GOT3 (cell line): ENCODE measurements around the gene OR13C2.
"Not testable (repeated sequence)": the region's sequence is repeated elsewhere in the genome, so short reads cannot be mapped to it uniquely, and the experiment has no call there.

Experiments used
- DNase-seq: peaks from one replicate; lab custom pipeline; 2025; ENCODE audit warnings: mixed read lengths; lab: John Stamatoyannopoulos, UW

Gene OR13C2, protein sequence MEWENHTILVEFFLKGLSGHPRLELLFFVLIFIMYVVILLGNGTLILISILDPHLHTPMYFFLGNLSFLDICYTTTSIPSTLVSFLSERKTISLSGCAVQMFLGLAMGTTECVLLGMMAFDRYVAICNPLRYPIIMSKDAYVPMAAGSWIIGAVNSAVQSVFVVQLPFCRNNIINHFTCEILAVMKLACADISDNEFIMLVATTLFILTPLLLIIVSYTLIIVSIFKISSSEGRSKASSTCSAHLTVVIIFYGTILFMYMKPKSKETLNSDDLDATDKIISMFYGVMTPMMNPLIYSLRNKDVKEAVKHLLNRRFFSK

DNA sequence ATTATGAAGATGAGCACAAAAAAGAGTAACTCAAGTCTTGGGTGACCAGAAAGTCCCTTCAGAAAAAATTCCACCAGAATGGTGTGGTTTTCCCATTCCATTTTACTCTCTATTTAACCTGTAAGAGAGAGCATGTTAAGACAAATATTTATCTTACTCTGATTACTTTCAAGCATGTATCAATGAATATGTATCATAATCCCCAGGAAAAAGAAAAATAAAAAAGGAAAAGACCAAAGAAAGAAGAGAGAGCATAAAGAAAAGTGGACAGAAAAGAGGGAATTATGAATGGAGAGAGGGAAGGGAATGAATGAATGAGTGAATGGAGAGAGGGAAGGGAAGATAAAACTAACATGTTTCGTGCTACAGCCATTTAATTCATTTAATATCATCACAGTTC lies at the start of gene OR13C2:
OR13C2 (minus strand) TSS at position 101 of the 400 bp plus-strand sequence; CDS start at position 101, 0 bp downstream.
- DNase-seq: not testable (repeated sequence)

DNA sequence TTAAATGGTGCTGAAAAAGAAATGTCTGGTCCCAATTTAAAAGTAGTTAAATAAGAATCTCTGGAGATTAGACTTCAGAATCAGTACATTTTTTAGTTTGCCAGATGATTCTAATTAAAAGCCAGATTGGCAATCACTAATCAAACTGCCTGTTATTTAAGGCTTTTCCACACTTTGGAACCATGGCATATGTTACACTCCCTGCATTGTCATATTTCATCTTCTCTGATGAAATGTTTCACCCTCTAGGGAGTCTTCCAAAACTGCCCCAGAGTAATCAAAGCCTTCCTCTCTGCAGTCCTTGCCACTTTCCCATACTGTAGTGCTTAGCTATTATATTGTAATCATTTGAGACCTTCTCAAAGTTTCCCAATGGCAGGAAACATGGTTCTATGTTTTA lies 30.0 kb upstream of the OR13C2 start:
- no peak for DNase-seq

DNA sequence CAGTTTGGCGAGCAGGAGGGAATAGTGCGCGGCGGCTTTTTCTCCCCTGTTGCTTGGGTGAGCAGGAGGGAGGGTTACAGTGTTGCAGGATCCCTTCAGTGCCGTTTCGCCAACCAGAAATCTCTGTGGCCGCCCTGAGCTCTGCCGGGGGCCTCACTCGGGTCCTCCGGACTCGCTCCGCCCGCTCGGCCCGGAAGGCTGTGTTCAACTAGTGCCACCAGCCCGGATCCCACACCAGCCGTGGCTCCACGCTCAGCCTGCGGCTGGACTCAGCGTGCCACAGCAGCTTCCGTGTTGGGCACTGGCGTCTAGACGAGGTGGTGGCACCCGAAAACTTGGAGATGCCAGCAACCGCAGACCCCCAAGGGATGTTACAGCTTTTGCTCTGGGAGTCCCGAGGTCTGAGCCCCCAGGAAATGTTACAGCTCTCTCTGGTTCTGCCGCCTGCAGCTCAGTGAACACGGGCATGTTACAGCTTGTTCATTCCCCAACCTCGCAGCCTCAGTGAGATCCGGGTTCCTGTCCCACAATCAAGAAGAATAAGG lies 28.6 kb upstream of the OR13C2 start:
- DNase-seq: no peak

DNA sequence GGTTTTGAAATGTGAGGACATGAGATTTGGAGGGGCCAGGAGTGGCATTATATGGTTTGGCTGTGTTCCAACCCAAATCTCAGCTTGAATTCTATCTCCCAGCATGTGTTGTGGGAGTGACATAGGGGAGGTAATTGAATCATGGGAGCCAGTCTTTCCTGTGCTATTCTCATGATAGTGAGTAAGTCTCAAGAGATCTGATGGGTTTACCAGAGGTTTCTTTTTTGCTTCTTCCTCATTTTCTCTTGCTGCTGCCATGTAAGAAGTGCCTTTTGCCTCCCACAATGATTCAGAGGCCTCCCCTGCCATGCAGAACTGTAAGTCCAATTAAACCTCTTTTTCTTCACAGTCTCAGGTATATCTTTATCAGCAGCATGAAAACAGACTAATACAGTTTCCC lies 20.5 kb upstream of the OR13C2 start:
- not testable (repeated sequence) for DNase-seq

DNA sequence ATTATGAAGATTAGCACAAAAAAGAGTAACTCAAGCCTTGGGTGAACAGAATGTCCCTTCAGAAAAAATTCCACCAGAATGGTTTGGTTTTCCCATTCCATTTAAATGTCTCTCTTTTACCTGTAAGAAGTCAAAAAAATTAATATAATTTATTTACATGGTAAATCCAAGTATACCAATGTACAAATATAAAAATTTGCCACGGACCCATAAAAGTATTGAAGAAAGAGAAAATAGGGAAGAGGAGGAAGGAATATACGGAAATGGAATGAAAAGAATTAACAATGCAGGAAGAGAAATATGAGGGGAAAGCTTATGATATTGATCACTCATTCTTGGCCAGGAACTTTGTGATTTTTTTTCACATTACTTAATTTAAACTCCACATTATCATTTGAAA lies 12.7 kb upstream of the OR13C2 start, which contains the start of gene OR13C9:
OR13C9 (minus strand) TSS at position 101 of the 400 bp plus-strand sequence; CDS start at position 101, 0 bp downstream.
- DNase-seq: no peak

DNA sequence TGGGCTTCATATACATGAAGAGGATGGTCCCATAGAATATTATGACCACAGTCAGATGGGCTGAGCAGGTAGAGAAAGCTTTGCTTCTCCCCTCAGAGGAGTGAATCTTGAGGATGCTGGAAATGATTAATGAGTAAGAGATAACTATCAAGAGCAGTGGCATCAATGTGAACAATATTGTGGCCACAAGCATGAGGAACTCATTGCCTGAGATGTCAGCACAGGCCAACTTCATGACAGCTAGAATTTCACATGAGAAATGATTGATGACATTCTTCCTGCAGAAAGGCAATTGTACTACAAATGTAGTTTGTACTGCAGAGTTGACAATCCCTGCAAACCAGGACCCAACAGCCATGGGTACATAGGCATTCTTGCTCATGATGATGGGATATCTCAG lies 12.0 kb upstream of the OR13C2 start:
- DNase-seq: no peak

DNA sequence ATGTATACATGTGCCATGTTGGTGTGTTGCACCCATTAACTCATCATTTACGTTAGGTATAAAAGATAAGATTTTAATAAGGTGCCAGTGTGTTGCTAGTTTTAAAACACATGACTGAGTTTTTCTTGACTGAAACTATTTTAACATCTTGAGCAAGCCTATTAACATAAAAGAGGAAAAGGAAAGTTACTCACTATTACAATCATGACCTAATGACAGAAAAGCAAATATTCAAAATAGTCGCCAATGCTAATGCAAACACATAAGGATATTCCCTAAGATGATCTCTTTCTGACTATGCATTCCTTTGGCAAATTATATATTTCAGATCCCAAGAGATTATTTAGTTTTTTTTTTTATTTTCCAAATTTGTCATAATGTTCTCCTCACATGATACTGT lies 5.8 kb upstream of the OR13C2 start:
- DNase-seq: no peak

DNA sequence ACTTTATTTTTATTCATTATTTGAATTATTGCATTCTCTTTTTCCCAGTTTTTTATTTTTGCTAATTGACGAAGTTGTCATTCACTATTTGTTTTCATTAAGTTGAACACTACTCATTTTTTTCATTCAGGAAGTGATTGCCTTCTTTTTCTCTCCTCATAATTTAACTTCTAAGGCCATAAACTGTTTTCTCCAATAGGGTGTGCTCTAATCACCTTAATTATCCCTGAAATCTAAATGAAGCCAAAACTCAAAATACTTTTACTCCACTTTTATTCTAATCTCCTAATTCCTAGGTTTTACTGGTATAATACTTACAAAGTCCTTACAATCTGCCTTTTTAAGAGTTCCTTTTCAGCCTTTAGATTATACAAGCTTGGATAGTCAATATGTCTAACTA lies 2.9 kb upstream of the OR13C2 start:
- DNase-seq: no peak

DNA sequence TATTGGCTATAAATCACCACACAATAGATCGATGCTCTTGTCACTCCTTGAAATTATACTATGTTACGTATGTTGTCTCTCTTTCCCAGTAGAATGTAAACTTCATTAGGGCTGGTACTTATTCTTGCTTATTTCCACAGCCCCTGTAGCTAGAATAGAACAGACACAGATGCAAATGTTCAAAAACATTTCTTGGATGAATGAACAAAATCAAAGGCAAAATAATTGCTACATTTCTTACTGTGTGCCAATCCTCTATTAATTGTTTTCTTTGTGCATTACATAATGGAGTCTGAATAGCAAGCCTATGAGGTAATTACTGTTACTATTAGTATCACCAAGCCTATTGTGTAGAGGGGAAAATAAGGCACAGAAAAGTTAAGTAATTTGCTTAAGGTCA lies 725 bp upstream of the OR13C2 start:
- DNase-seq: no peak

DNA sequence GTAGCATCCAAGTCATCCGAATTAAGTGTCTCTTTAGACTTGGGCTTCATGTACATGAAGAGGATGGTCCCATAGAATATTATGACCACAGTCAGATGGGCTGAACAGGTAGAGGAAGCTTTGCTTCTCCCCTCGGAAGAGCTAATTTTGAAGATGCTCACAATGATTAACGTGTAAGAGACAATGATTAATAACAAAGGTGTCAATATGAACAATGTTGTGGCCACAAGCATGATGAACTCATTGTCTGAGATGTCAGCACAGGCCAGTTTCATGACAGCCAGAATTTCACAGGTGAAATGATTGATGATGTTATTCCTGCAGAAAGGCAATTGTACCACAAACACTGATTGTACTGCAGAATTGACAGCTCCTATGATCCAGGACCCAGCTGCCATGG lies 626 bp downstream of the OR13C2 start:
- DNase-seq: no peak

DNA sequence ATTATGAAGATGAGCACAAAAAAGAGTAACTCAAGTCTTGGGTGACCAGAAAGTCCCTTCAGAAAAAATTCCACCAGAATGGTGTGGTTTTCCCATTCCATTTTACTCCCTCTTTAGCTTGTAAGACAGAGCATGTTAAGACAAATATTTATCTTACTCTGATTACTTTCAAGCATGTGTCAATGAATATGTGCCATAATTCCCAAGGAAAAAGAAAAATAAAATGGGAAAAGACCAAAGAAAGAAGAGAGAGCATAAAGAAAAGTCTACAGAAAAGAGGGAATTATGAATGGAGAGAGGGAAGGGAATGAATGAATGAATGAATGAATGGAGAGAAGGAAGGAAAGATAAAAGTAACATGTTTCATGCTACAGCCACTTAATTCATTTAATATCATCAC lies 6.1 kb downstream of the OR13C2 start, which contains the start of gene OR13C5:
OR13C5 (minus strand) TSS at position 101 of the 400 bp plus-strand sequence; CDS start at position 101, 0 bp downstream.
- DNase-seq: not testable (repeated sequence)

DNA sequence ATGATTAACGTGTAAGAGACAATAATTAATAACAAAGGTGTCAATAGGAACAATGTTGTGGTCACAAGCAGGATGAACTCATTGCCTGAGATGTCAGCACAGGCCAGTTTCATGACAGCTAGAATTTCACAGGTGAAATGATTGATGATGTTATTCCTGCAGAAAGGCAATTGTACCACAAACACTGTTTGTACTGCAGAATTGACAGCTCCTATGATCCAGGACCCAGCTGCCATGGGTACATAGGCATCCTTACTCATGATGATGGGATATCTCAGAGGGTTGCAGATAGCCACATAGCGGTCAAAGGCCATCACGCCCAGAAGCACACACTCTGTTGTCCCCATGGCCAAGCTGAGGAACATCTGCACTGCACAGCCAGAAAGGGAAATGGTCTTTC lies 6.7 kb downstream of the OR13C2 start:
- DNase-seq: not testable (repeated sequence)

DNA sequence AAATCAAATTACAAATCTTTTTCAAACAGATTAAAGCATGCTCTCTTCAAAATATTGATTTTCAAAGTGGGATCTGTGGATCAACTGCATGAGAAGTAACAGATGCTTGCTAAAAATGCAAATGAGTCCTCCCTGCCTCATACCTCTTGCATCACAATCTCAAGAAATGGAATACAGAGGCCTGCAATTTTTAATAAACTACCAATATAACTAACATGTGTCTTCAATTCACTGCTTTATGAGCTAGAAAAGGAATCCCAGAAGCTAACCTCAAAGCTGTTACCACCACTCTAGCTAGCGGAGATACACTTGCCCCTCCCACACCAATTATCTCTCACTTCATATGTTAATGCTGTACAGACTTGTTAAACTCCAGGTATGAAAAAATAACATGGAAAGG lies 15.8 kb downstream of the OR13C2 start:
- no peak for DNase-seq

DNA sequence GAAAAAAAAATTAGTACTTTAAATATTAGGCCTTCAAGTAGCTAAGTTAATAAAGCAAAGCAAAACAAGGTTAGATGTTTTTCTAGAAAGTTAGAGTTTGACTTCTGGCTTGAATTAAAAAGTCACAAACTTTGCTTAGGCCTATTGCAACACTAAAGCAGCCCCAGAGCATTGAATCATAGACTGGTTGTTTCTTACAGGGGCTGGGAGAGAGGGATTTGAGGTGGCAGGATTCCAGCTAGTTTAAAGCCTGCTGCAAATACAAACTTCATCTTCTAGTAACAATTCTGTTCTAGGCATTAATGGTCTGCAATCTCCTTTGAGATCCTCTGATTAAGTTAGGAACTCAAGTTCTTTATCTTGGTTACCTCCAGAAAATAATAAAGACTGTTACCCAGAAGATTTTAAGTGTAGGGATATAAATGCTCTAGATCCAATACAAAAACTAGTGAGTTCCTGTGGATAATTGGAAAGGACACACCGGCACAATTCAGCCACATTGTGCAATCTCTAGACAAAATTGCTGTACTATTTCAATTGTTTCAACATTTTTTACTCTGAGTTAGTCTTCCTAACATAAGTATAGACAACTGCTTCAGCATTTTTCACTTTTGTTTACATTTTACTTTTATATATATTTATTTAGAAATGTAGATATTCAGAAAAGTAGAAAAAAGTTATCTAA lies 18.8 kb downstream of the OR13C2 start:
- DNase-seq: no peak

DNA sequence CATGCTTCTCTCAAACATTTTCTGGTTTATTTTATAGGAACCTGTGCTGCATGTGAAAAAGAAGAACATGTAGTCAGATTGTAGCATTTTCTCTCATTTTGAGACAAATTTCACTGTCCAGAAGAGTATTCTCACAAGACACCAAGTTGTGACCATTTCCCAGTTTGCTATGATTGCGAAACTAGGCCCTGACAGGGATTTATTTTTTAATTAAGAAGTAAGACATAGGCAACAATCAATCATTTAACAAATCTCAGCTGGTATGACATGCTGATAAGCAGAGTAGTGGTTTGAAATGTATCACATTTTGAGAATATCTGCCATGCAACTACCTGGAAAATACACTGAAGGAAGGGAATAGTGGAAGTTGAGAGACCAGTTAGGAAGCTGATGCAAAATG lies 24.9 kb downstream of the OR13C2 start:
- DNase-seq: no peak

DNA sequence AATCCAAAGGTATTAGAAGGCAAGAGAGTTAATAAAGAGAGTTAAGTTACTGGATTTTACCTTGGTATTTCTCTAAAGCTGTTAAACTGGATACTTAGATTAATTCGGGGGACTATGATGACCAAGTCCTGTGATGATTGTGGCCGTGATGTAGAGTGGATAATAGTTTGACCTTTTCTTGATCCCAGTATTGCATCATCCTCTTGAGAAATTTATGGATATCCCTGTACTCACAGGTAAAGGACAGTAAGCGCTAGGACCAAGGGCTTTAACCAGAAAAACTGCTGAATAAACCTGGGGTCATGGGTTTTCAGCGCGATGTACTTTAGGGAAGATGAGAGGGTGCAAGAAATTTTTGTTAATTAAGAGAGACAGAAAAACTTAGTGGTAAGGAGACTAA lies 28.2 kb downstream of the OR13C2 start:
- no peak for DNase-seq

DNA sequence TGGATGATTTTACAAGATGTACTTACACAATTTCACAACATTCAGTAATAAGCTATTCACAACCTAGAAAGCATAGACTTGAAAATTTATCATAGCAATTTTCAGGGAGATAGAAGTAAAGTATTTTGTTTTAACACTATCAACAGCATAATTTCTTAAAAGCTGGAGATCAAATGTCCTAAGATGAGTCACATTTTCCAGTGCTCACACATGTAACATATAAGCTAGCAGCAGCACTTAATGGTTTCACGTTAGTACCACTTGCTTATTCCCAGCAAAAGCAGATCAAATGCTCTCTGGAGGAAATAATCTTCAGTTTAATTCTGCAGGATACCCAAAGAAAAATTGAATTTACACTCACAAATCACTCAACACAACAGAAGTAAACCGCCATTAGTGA lies 30.0 kb downstream of the OR13C2 start:
- DNase-seq: no peak

DNA sequence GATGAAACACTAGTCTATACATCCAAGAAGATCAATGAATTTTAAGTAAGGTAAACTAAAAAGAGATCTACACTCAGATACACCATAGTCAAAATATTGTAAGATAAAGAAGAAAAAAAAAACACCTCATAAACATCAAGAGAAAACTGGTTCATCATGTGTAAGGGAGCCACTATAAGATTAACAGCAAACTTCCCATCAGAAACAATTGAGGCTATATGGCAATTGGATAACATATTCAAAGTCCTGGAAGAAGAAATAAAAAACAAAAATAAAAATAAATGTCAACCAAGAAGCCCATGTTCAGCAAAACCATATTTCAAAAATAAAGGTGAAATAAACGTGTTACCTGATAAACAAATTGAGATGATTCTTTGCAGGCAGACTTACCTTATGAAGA lies 32.8 kb downstream of the OR13C2 start:
- no peak for DNase-seq

DNA sequence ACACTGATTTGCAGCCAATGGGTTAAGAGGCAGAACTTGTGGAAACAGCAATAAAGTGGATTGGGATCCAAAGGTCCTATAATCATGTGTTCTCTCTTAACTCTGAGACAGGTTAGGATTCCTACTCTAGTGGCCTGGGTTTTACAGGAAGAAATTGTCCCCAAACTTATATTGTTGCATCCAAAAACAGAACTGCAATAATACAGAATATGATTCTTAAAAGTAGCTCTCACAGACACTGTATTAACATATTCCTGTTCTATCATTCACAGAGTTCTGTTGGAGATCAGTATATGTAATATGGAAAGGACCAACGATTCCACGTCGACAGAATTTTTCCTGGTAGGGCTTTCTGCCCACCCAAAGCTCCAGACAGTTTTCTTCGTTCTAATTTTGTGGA lies 36.6 kb downstream of the OR13C2 start, which contains the start of gene OR13C8:
OR13C8 (plus strand) TSS at position 301 of the 400 bp plus-strand sequence; CDS start at position 301, 0 bp downstream.
- no peak for DNase-seq

DNA sequence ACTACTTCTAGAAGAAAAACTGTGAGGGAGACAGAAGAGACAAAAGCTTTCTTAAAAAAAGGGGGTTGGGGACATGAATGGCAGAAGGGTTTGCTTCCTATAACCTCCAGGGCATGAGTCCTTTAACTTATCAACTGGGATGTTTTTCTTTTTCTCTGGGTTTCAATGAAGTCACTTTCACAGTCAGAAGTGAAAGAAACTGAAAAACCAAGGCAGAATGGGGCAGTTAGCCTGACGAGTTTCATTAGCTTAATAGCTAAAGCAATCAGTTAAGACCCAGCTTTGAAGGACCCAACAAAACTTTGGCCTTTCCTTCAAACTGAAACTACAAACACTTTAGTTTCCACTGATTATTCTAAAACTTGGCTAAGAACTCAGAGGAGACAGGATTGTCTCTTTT lies 41.1 kb downstream of the OR13C2 start:
- no peak for DNase-seq

DNA sequence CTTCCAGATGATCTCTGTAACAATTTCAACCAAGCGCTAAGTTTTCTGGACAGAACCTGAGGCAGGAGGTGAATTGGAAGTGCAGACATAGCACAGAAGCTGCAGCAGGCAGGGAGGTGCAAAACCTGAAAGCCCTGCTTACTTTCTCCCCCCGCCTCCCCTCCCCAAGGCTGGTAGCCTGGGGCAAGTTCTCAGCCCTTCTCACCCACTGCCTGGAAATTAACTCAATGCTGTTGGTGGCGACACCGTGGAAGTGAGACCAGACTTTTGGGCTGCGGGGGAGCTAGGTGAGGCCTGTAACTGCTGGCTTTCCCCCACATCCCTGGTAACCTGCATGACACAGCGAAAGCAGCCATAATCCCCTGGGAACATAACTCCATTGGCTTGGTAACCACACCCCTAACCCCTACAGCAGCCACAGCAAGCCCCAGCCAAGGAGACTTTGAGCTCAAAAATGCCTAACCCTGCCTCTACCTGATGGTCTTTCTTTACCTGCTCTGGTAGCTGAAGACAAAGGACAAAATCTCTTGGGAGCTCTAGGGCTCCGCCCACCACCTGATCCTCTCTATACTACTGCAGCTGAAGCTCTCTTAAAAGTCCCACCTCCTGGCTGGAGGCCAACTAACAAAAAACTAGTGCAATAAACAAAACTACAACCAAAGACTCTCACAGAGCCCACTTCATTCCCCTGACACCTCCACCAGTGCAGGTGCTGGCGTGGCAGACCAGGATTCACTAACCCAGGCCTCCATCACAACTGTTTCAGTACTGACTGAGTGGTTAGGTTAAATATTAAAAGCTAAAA lies 48.4 kb downstream of the OR13C2 start:
- DNase-seq: no peak

DNA sequence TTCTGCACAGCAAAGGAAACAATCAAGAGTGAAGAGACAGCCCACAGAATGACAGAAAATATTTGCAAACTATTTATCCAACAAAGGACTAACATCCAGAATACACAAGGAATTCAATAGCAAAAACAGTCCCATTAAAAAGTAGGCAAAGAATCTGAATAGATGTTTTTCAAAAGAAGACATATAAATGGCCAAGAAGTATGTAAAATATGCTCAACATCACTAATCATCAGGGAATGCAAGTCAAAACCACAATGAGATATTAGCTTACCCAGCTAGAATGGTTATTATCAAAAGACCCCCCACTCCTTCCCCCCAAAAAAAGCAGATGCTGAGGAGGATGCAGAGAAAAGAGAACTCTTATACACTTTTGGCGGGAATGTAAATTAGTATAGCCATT lies 49.9 kb downstream of the OR13C2 start:
- no peak for DNase-seq
